Adrenal gland (tissue), 5 donors: ENCODE results near the gene GKN2.

ENCODE experiments used
- POLR2A ChIP-seq, 2 donors: fragments of 450-650 bp; IDR thresholded peaks; one replicate each; pipeline ENCODE4 v1.6.1; 2017; ENCODE audit warnings: antibody characterized with exemption in 2 of 2, mild to moderate bottlenecking in 2 of 2, moderate library complexity in 1 of 2
- TF ChIP-seq, protein P1 (sequence below), 6 experiments: fragments of 450-650 bp in 4 of 6; fragments of 200-600 bp in 2 of 6; sonication (generic) in 1 of 6; IDR thresholded peaks; 1 replicate in 5 of 6; 2 replicates in 1 of 6; pipeline versions ENCODE4 v1.5.1 to v1.8.0; 2016 to 2021; ENCODE audit warnings: antibody characterized with exemption in 6 of 6, mild to moderate bottlenecking in 2 of 6, moderate library complexity in 1 of 6
- donor health status: DM: no; HTN: no; CAD: no.

DNA sequence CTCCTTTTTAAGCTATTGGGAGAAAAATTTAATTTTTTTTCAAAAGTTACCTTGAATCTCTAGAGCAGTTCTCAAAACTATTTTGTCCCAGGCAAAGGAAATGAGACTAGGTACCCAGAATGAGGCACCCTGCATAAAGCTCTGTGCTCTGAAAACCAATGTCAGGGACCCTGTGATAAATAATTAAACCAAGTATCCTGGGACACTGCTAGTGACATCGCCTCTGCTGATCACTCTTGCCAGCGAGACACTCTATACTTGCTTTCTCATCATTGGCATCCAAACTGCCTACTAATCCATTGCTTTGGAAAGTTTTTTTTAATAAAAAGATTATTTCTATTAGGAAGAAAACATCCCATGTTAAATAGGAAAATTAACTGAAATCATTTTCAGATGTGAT lies 23.2 kb upstream of the GKN2 start:
- TF ChIP-seq, protein P1, sequence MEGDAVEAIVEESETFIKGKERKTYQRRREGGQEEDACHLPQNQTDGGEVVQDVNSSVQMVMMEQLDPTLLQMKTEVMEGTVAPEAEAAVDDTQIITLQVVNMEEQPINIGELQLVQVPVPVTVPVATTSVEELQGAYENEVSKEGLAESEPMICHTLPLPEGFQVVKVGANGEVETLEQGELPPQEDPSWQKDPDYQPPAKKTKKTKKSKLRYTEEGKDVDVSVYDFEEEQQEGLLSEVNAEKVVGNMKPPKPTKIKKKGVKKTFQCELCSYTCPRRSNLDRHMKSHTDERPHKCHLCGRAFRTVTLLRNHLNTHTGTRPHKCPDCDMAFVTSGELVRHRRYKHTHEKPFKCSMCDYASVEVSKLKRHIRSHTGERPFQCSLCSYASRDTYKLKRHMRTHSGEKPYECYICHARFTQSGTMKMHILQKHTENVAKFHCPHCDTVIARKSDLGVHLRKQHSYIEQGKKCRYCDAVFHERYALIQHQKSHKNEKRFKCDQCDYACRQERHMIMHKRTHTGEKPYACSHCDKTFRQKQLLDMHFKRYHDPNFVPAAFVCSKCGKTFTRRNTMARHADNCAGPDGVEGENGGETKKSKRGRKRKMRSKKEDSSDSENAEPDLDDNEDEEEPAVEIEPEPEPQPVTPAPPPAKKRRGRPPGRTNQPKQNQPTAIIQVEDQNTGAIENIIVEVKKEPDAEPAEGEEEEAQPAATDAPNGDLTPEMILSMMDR (IDR thresholded peaks at IDR 0.05) = no peak
- TF ChIP-seq POLR2A (IDR thresholded peaks at IDR 0.05) = no peak
